Loucy (cell line): Measurements from ENCODE around the gene PIP4K2C.

Experiments used
- H2AFZ ChIP-seq: fragments of 200-600 bp; sonication (generic); 2 replicates; pipeline ENCODE4 v1.6.0; 2016; ENCODE audit warnings: antibody characterized with exemption, mild to moderate bottlenecking, low read length, moderate library complexity
- H3F3A ChIP-seq: fragments of 200-600 bp; 2 replicates; pipeline ENCODE4 v1.6.0; 2016; ENCODE audit warnings: antibody characterized with exemption, low read depth, mild to moderate bottlenecking
- H3K27me3 ChIP-seq: fragments of 200-600 bp; sonication (generic); 2 replicates; pipeline ENCODE4 v1.6.1; 2014; ENCODE audit warnings: low read length, mild to moderate bottlenecking; ENCODE audit not compliant: insufficient read depth, poor library complexity, severe bottlenecking
- H3K36me3 ChIP-seq: fragments of 200-600 bp; sonication (generic); 2 replicates; pipeline ENCODE4 v1.6.1; 2016; ENCODE audit warnings: low read length; ENCODE audit not compliant: insufficient read depth
- H3K4me1 ChIP-seq: fragments of 200-600 bp; sonication (generic); 2 replicates; pipeline ENCODE4 v1.5.1; 2014; ENCODE audit warnings: low read length, mild to moderate bottlenecking; ENCODE audit not compliant: insufficient read depth, poor library complexity, severe bottlenecking
- H3K4me2 ChIP-seq: fragments of 200-600 bp; sonication (generic); 2 replicates; pipeline ENCODE4 v1.6.0; 2014; ENCODE audit warnings: antibody characterized with exemption, low read length, low read depth, mild to moderate bottlenecking; ENCODE audit not compliant: poor library complexity, severe bottlenecking
- H3K4me3 ChIP-seq: fragments of 200-600 bp; sonication (generic); 2 replicates; pipeline ENCODE4 v1.5.1; 2014; ENCODE audit warnings: low read length, mild to moderate bottlenecking, mixed read lengths; ENCODE audit not compliant: poor library complexity, severe bottlenecking
- H3K79me2 ChIP-seq: fragments of 200-600 bp; sonication (generic); 2 replicates; pipeline ENCODE4 v1.6.1; 2014; ENCODE audit warnings: low read length; ENCODE audit not compliant: insufficient read depth
- H3K9ac ChIP-seq: fragments of 200-600 bp; sonication (generic); 2 replicates; pipeline ENCODE4 v1.6.0; 2014; ENCODE audit warnings: mild to moderate bottlenecking, low read depth, low read length, moderate library complexity; ENCODE audit not compliant: poor library complexity, severe bottlenecking
- H3K9me2 ChIP-seq: fragments of 200-600 bp; sonication (generic); replicated peaks from 2 replicates; pipeline ENCODE4 v1.6.1; 2016; ENCODE audit warnings: low read depth, low read length, mixed read lengths
- H3K9me3 ChIP-seq: fragments of 200-600 bp; sonication (generic); 2 replicates; pipeline ENCODE4 v1.6.1; 2014; ENCODE audit warnings: mild to moderate bottlenecking, antibody characterized with exemption, low read length, low read depth; ENCODE audit not compliant: insufficient read depth
- H4K20me1 ChIP-seq: fragments of 200-600 bp; sonication (generic); 2 replicates; pipeline ENCODE4 v1.6.0; 2014; ENCODE audit warnings: antibody characterized with exemption, low read length, mild to moderate bottlenecking; ENCODE audit not compliant: insufficient read depth, poor library complexity, severe bottlenecking
- CTCF ChIP-seq: fragments of 200-600 bp; sonication (generic); conservative IDR thresholded peaks from 2 replicates; pipeline ENCODE4 v1.5.1; 2014; ENCODE audit warnings: mild to moderate bottlenecking, antibody characterized with exemption, low read length
- EZH2phosphoT487 ChIP-seq: fragments of 200-600 bp; IDR thresholded peaks from 2 replicates; pipeline ENCODE4 v1.6.1; 2018; ENCODE audit warnings: antibody characterized with exemption, mild to moderate bottlenecking, moderate library complexity, borderline replicate concordance

Gene PIP4K2C

GRCh38 chr12:57619434-57620244, 28.6 kb downstream of the PIP4K2C start:
- H2AFZ ChIP-seq = no peak overlapping the region
- H3K4me1 ChIP-seq = peaks cover 5% of the 10 kb centered on the region
- H3K4me3 ChIP-seq = no peak overlapping the region
- no peaks in the 10 kb centered on the region for H3K9me3 ChIP-seq
- H3K9me2 ChIP-seq = no peaks in the 10 kb centered on the region
- no peaks in the 10 kb centered on the region for H3K27me3 ChIP-seq
- TF ChIP-seq CTCF (no peak), EZH2phosphoT487 (no peak)
- H3K36me3 ChIP-seq = no peaks in the 10 kb centered on the region
- H4K20me1 ChIP-seq = no peaks in the 10 kb centered on the region
- no peak overlapping the region for H3K9ac ChIP-seq
- no peaks in the 10 kb centered on the region for H3K79me2 ChIP-seq
- H3F3A ChIP-seq = no peaks in the 10 kb centered on the region
- no peak overlapping the region for H3K4me2 ChIP-seq

DNA sequence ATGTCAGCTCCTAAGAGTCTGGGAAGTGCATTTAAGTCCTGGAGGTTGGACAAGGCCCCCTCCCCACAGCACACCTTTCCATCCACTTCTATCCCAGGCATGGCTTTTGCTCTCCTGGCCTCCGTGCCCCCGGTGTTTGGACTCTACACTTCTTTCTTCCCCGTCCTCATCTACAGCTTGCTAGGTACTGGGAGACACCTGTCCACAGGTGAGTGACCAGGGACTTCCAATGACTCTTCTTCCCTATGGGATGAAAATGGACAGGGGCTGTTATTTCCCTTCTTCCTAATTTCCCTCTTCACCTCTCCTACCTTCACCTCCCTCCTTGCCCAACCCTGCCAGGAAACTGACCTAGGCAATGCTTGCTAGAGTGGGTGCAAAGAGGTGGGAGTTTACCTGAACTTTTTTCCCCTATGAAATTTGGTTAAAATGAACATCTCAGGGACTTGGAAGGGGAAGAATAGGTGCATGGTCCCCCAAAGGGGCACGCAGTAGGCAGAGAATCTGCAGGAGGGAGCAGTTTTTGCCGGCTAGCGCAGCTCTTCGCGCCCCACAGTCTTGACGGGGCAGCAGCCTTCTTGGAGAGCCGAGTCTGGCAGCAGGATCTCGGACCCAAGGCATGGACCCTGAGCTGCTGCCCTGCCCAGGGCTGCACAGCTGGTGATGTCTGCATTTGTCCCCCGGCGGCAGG, 29.4 kb downstream of the PIP4K2C start:
- H3K36me3 ChIP-seq = no peaks in the 10 kb centered on the region
- no peaks in the 10 kb centered on the region for H3K4me1 ChIP-seq
- H4K20me1 ChIP-seq = no peaks in the 10 kb centered on the region
- TF ChIP-seq EZH2phosphoT487 (no peak), CTCF (no peak)
- no peaks in the 10 kb centered on the region for H3K79me2 ChIP-seq
- no peak overlapping the region for H2AFZ ChIP-seq
- H3K9me3 ChIP-seq = no peaks in the 10 kb centered on the region
- H3K4me2 ChIP-seq = no peak overlapping the region
- no peaks in the 10 kb centered on the region for H3K27me3 ChIP-seq
- no peak overlapping the region for H3K9ac ChIP-seq
- H3K4me3 ChIP-seq = no peak overlapping the region
- no peaks in the 10 kb centered on the region for H3F3A ChIP-seq
- H3K9me2 ChIP-seq = no peaks in the 10 kb centered on the region

DNA sequence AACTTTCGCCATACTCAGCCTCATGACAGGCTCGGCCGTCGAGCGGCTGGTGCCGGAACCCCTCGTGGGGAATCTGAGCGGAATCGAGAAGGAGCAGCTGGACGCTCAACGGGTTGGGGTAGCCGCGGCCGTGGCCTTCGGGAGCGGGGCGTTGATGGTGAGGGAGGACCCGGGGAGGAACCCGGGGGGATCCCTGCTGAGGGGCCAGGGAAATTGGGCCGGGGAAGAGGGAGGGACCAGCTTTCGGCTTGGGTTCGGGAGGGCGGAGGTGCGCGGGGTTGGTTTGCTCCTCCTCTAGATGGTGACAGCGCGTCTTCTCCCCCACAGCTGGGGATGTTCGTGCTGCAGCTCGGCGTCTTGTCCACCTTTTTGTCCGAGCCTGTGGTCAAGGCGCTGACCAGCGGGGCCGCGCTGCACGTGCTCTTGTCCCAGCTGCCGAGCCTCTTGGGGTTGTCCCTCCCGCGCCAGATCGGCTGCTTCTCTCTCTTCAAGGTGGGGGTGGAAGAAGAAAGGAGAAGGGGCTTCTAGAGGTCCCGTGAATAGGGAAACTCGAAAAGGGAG, 30.0 kb downstream of the PIP4K2C start:
- no peaks in the 10 kb centered on the region for H3K9me2 ChIP-seq
- H3K9me3 ChIP-seq = no peaks in the 10 kb centered on the region
- no peaks in the 10 kb centered on the region for H3F3A ChIP-seq
- H3K36me3 ChIP-seq = no peaks in the 10 kb centered on the region
- TF ChIP-seq EZH2phosphoT487 (no peak), CTCF (no peak)
- no peaks in the 10 kb centered on the region for H3K4me1 ChIP-seq
- H3K4me2 ChIP-seq = no peak overlapping the region
- no peaks in the 10 kb centered on the region for H4K20me1 ChIP-seq
- H2AFZ ChIP-seq = no peak overlapping the region
- H3K4me3 ChIP-seq = no peak overlapping the region
- no peak overlapping the region for H3K9ac ChIP-seq
- H3K79me2 ChIP-seq = no peaks in the 10 kb centered on the region
- H3K27me3 ChIP-seq = no peaks in the 10 kb centered on the region
